ENCODE measurements around the gene BRCA1.
"Not testable (repeated sequence)": the region's sequence is repeated elsewhere in the genome, so short reads cannot be mapped to it uniquely, and the experiment has no call there.

GRCh38 chr17:43165971-43166370, 40.8 kb upstream of the BRCA1 start:
- not testable (repeated sequence) for TF ChIP-seq CTCF, POLR2A (IDR thresholded peaks at IDR 0.05)

Data from thyroid gland (tissue), 4 donors.